A549 treated with GW870086 at 1 μM for 4 hours (cell line): Measurements from ENCODE around the gene PLA2G2F. TPM values are rescaled to one million over a fixed set of nuclear protein-coding genes. Genes with fewer than 3 reads are reported as not detected.

Experiments used
- total RNA-seq: library from RNA; stranded (reverse); fragments of 200-300 nt; extraction: Qiagen RNA extraction; gene quantifications from 5 replicates; pipeline ENCODE4 v1.2.3, GENCODE V29; 2022; ENCODE audit warnings: low read depth

The PLA2G2F gene, protein sequence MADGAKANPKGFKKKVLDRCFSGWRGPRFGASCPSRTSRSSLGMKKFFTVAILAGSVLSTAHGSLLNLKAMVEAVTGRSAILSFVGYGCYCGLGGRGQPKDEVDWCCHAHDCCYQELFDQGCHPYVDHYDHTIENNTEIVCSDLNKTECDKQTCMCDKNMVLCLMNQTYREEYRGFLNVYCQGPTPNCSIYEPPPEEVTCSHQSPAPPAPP
- not detected in 5 replicates for total RNA-seq

DNA sequence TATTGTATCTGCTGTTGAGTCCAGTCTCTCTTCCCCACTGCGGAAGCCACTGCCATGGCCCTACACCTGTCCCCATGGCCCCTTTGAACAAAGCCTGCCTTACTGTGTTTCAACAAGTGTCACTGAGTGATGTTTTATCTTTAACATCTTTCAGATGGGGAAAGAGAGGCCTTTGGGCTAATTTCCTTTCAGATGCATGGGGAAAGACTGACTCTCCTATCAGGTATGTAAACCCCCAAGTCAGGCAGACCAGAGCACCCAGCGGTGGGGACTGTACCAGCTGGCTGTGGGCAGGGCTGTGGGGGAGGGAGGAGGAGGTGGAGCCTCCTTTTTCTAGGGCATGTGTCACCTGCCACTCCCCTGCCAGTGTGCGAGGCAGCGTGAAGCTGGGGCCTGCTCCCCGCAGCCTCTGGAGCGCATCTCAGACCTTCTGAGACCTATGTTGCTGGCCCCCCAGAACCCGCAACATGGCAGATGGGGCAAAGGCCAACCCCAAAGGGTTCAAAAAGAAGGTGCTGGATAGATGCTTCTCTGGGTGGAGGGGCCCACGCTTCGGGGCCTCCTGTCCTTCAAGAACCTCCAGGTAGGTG lies at the start of gene PLA2G2F:
Gene PLA2G2F, plus strand, starts transcription at position 363 of the 590 bp plus-strand sequence. Its CDS starts 105 bp downstream, at position 468.

DNA sequence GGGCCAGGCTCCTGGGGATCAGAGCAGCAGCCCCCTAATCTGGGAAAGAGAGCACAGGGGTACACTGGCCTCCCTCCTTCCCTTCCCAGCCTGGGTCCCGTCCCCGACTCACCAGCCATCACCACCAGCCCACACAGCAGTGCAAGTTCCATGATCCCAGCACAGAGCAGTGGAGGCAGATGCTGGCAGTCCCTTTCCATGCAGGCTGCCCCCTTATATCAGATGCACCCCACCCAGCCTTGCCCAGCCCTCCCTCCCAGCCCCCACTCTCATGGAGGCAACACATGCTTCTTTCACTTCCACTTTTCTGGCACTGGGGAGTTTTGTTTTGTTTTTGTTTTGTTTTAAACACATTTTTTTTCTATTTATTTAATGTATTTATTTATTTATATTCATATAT lies 19.8 kb upstream of the PLA2G2F start, which contains the start of gene PLA2G2D:
Gene PLA2G2D, minus strand, starts transcription at position 190 of the 400 bp plus-strand sequence. Its CDS starts 38 bp downstream, at position 152.

DNA sequence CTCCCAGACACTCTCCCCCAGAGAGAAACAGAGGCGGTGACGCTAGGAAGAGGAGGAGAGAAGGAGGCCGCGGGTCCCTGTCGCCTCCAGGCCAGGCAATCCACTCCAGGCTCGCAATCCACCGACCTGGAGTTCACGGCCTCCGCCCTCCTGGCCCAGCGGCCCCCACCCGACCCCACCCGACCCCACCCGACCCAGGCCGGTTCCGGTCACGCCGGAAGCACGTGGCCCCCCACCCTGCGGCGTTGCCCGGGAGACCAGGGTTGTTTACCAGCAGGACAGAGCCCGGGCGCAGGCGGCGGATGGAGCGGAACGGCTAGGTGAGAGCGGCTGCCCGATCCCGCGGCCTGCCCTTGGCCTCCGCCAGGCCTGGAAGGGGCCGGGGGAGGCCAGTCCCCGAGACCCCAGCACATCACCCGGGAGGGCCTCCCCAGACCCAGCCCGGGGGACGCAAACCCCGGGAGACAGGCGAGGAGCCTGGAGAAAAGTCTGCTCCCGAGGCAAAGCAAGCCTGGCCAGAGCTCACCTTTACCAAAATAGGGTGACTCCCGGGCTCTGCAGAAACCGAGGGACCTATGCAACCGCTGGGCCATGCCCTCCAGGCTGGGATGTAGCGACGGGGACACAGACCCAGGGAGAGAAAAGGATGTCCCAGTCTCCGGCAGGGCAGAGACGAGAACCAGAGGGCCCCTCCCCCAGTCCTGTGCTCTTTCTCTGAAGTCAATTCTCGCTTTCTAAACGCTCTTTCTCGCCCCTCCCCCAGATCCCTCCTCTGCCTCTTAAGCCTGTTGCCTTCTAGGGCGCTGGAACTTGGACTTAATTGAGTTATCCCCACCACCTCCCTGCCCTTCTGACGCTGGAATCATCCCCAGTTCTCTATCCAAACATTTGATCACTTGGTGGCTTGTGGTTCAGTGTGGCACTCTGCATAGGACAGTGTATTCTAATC lies 47.0 kb downstream of the PLA2G2F start, which contains the start of the genes PLA2G2C and UBXN10:
Gene PLA2G2C, minus strand, starts transcription at position 685 of the 949 bp plus-strand sequence. CDS start 9,155 bp downstream, outside the sequence.
Gene UBXN10, plus strand, starts transcription at position 263 of the 949 bp plus-strand sequence. CDS start 4,466 bp downstream, outside the sequence.

Other genes starting within 250 kb of the PLA2G2F start
- gene PLA2G2E, start 215.7 kb upstream of the PLA2G2F start, total RNA-seq = not detected in 5 replicates
- not detected in 5 replicates for gene PLA2G2A, start 159.7 kb upstream of the PLA2G2F start, total RNA-seq
- gene PLA2G5, start 69.1 kb upstream of the PLA2G2F start, total RNA-seq = not detected in 5 replicates
- not detected in 5 replicates for gene PLA2G2D, start 19.8 kb upstream of the PLA2G2F start, total RNA-seq
- gene UBXN10, start 46.8 kb downstream of the PLA2G2F start, total RNA-seq = not detected in 5 replicates
- gene PLA2G2C, start 47.2 kb downstream of the PLA2G2F start, total RNA-seq = not detected in 5 replicates
- gene VWA5B1, start 151.6 kb downstream of the PLA2G2F start, total RNA-seq = not detected in 5 replicates